GM23248 (cell line): ENCODE measurements around the gene KCNN4.

Source experiments
- EZH2 ChIP-seq: fragments of 200-600 bp; sonication (generic); IDR thresholded peaks from 2 replicates; pipeline ENCODE4 v1.6.1; 2018; ENCODE audit warnings: antibody characterized with exemption, mild to moderate bottlenecking; ENCODE audit not compliant: insufficient read depth, poor library complexity, severe bottlenecking
- EZH2phosphoT487 ChIP-seq: fragments of 200-600 bp; sonication (generic); IDR thresholded peaks from 2 replicates; pipeline ENCODE4 v1.6.1; 2018; ENCODE audit warnings: antibody characterized with exemption, moderate library complexity, mild to moderate bottlenecking, low read depth; ENCODE audit not compliant: insufficient read depth

GRCh38 chr19:43766755-43767043 lies 14.1 kb downstream of the KCNN4 start:
- TF ChIP-seq EZH2phosphoT487 (no peak), EZH2 (no peak)
